Thymus (tissue), 11 donors: Measurements from ENCODE around the gene ALB. TPM values are rescaled to one million over a fixed set of nuclear protein-coding genes. Genes with fewer than 3 reads are reported as not detected.

Source experiments
- DNase-seq, 9 donors: peaks; one replicate each; pipeline ENCODE4 v3.0.0-alpha.2; 2013; ENCODE audit warnings: low spot score in 9 of 9, low read depth in 6 of 9, missing footprints in 1 of 9
- H3K27ac ChIP-seq, 2 donors: one replicate each; pipeline ENCODE4 v1.5.1; 2013; ENCODE audit warnings: control low read depth in 1 of 2, low read depth in 1 of 2, low read length in 1 of 2, mild to moderate bottlenecking in 1 of 2, moderate library complexity in 1 of 2
- H3K27me3 ChIP-seq, 2 donors: one replicate each; pipeline ENCODE4 v1.5.1; 2013; ENCODE audit warnings: low read length in 1 of 2; ENCODE audit not compliant: control insufficient read depth in 2 of 2, insufficient read depth in 1 of 2
- H3K36me3 ChIP-seq, 2 donors: one replicate each; pipeline ENCODE4 v1.5.1; 2013; ENCODE audit warnings: low read length in 1 of 2, mild to moderate bottlenecking in 1 of 2, moderate library complexity in 1 of 2; ENCODE audit not compliant: control insufficient read depth in 2 of 2, insufficient read depth in 2 of 2
- H3K4me1 ChIP-seq, 2 donors: one replicate each; pipeline ENCODE4 v1.5.1; 2013; ENCODE audit warnings: low read length in 2 of 2; ENCODE audit not compliant: control insufficient read depth in 2 of 2, insufficient read depth in 2 of 2
- H3K4me3 ChIP-seq, 2 donors: one replicate each; pipeline ENCODE4 v1.5.1; 2013; ENCODE audit warnings: low read length in 2 of 2, control low read depth in 1 of 2, mild to moderate bottlenecking in 1 of 2
- H3K9me3 ChIP-seq, 2 donors: one replicate each; pipeline ENCODE4 v1.5.1; 2013; ENCODE audit warnings: low read length in 1 of 2, mild to moderate bottlenecking in 1 of 2; ENCODE audit not compliant: control insufficient read depth in 2 of 2, insufficient read depth in 1 of 2
- WGBS: extraction: QIAGEN DNeasy Blood & Tissue Kit; methylation state at CpG from one replicate; pipeline ENCODE4 v1.1.7; 2013; 5-methylcytosine and 5-hydroxymethylcytosine counted together
- polyA plus RNA-seq: library from polyadenylated mRNA; stranded (reverse); fragments of 200-250 nt; gene quantifications from one replicate; pipeline ENCODE4 v1.2.3, GENCODE V29; 2013
- total RNA-seq: library from RNA; stranded (reverse); fragments of 120-200 nt; gene quantifications from one replicate; pipeline ENCODE4 v1.2.4, GENCODE V29; 2013
- donor health status: healthy.

ALB gene
- total and polyA plus RNA-seq, 2 donors: 2.9 to 7.5 TPM

DNA sequence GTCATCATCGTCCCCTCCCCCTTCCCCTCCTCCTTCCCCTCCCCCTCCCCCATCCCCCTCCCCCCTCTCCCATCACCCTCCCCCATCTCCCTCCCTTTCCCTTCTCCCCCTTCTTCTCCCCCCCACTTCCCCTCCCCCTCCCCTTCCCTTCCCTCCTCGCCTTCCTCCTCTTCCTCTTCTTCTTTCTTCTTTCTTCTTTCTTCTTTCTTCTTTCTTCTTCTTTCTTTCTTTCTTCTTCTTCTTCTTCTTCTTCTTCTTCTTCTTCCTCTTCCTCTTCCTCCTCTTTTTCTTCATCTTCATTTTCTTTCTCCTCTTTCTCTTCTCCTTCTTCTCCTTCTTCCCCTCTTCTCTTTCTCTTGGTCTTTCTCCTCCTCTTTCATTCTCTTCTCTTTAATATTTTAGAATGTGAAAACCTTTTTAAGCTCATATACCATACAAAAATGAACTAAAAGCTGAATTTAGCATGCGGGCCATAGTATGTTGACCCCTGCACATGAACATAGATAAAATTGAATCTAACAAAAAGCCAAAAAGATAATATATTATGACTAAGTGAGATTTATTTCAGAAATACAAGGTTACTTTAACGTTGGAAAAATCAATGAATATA, 56.9 kb downstream of the ALB start:
- no peak for DNase-seq
- Histone ChIP-seq H3K4me1 (no peaks in the 10 kb centered on the region), H3K4me3 (no peak overlapping the region), H3K27ac (no peak overlapping the region), H3K27me3 (no peaks in the 10 kb centered on the region), H3K36me3 (no peaks in the 10 kb centered on the region), H3K9me3 (no peaks in the 10 kb centered on the region)
- WGBS: 88% methylated on average over 4 of the region's 4 CpGs

DNA sequence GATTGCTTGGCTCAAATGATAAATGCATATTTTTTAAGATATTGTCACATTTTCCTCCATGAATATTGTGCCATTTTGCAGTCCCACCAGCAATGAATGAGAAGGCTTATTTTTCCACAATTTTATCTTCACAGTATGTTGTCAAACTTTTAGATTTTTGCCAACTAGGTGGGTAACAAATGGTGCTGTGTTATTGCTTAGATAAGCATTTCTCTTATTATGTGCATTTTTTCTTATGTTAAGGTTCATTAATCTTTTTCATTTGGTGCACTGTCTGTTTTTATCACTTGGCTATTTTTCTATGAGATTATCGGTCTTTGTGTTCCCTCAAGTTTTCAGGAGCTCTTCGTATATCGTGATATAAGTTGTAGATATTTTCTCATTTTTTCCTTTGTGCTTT, 64.1 kb downstream of the ALB start:
- DNase-seq: no peak
- no peaks in the 10 kb centered on the region for H3K9me3 ChIP-seq
- no peaks in the 10 kb centered on the region for H3K4me1 ChIP-seq
- no peak overlapping the region for H3K4me3 ChIP-seq
- no peaks in the 10 kb centered on the region for H3K27me3 ChIP-seq
- no peaks in the 10 kb centered on the region for H3K36me3 ChIP-seq
- WGBS: 97% methylated on average over 3 of the region's 3 CpGs
- no peak overlapping the region for H3K27ac ChIP-seq

DNA sequence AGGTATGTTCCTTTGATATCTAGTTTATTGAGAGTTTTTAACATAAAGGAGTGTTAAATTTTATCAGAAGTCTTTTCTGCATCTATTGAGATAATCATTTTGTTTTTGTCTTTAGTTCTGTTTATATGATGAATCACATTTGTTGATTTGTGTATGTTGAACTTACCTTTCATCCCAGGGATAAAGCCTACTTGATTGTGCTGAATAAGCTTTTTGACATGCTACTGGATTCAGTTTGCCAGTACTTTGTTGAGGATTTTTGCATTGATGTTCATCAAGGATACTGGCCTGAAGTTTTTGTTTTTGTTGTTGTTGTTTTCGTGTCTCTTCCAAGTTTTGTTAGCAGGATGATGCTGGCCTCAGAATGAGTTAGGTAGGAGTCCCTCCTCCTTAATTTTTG, 66.6 kb downstream of the ALB start:
- Histone ChIP-seq H3K27me3 (no peaks in the 10 kb centered on the region), H3K9me3 (peaks cover 3 to 7% of the 10 kb centered on the region in 2 donors), H3K27ac (no peak overlapping the region), H3K4me3 (no peak overlapping the region), H3K36me3 (no peaks in the 10 kb centered on the region), H3K4me1 (no peaks in the 10 kb centered on the region)
- 94% methylated on average over 1 of the region's 1 CpG for WGBS
- DNase-seq: no peak

Other genes with a start within 250 kb of the ALB start
- 26.4 TPM for gene ANKRD17, start 145.5 kb upstream of the ALB start, total RNA-seq
- gene ANKRD17, start 145.5 kb upstream of the ALB start, polyA plus RNA-seq: 12.0 TPM
- 1.3 TPM for gene AFP, start 31.9 kb downstream of the ALB start, total RNA-seq
- gene AFP, start 31.9 kb downstream of the ALB start, polyA plus RNA-seq: 0.66 TPM
- not detected for gene AFM, start 77.5 kb downstream of the ALB start, total RNA-seq
- gene AFM, start 77.5 kb downstream of the ALB start, polyA plus RNA-seq: 0.02 TPM
- gene RASSF6, start 216.1 kb downstream of the ALB start, total RNA-seq: 16.6 TPM
- 10.2 TPM for gene RASSF6, start 216.1 kb downstream of the ALB start, polyA plus RNA-seq